Measurements from ENCODE around the gene MRPS35.

DNA sequence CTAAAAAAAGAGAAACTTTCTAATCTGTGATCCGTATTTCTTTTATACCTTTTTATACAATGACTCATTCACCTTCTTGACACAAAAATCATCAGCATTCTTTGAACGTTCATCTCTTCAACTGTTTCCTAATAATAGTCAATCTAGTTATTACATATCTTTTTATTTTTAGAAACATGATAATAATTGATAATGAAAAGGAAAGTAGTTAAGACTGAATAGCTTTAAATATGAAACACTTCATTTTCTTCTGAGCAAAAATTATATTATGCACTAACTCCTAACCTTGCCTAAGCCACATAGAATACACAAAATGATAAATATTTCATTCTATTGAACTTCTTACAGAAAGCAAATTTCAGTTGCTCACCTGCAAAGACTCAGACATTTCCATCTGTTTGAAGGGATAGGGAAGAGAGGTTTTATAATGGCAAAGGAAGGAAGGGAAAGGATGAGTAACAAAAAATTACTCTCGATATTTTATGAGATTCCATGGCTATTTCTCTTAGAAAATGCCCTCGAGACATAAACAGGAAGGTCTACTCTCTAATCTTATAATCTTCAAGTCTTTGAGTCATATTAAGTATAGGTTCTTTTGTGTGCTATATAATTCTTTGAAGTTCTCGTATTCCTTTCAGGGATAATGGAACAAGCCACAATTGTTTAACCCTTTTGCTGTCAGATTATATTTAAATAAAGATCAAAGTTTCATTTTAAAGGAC, 61.9 kb downstream of the MRPS35 start:
- no peak for TF ChIP-seq POLR2AphosphoS5 (IDR thresholded peaks at IDR 0.05; ENCODE audit: borderline replicate concordance, low read depth, low read length)
- no peak for TF ChIP-seq EZH2 (IDR thresholded peaks at IDR 0.05)
- TF ChIP-seq FOXP2 (optimal IDR thresholded peaks at IDR 0.05; ENCODE audit: control extremely low read depth, extremely low read length, insufficient read depth): no peak
